ENCODE results near the gene PHC3.
"Not testable (repeated sequence)": the region's sequence is repeated elsewhere in the genome, so short reads cannot be mapped to it uniquely, and the experiment has no call there.

DNA sequence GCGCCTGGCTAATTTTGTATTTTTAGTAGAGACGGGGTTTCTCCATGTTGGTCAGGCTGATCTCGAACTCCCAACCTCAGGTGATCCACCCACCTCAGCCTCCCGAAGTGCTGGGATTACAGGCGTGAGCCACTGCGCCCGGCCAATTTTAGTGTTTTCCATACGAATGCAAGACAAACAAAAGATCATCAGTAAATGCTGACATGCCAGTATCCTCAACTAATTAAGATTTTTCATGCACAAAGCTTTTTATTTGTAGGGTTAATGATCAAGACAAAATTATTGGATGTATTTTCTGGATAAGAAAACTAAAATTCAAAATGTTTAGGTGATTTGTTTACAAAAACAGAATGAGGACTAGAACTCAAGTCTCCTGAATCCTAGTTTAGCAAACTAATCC, 67.4 kb downstream of the PHC3 start:
- TF ChIP-seq, protein P1, sequence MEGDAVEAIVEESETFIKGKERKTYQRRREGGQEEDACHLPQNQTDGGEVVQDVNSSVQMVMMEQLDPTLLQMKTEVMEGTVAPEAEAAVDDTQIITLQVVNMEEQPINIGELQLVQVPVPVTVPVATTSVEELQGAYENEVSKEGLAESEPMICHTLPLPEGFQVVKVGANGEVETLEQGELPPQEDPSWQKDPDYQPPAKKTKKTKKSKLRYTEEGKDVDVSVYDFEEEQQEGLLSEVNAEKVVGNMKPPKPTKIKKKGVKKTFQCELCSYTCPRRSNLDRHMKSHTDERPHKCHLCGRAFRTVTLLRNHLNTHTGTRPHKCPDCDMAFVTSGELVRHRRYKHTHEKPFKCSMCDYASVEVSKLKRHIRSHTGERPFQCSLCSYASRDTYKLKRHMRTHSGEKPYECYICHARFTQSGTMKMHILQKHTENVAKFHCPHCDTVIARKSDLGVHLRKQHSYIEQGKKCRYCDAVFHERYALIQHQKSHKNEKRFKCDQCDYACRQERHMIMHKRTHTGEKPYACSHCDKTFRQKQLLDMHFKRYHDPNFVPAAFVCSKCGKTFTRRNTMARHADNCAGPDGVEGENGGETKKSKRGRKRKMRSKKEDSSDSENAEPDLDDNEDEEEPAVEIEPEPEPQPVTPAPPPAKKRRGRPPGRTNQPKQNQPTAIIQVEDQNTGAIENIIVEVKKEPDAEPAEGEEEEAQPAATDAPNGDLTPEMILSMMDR (conservative IDR thresholded peaks at IDR 0.05 in 1 of 2, IDR thresholded peaks at IDR 0.05 in 1 of 2; ENCODE audit: low read depth in 1 of 2, low read length in 2 of 2): not testable (repeated sequence)
- TF ChIP-seq EZH2 (IDR thresholded peaks at IDR 0.05; ENCODE audit: low read length, missing control alignments): not testable (repeated sequence)
